HepG2 (cell line): ENCODE measurements around the gene ATG4B. TPM values are rescaled to one million over a fixed set of nuclear protein-coding genes. Genes with fewer than 3 reads are reported as not detected.
A peak's percentile ranks its signal among the peaks of the same experiment; 100 is the strongest.

Source experiments
- AFF4 ChIP-seq: sonication (generic); formaldehyde crosslinking; IDR thresholded peaks from 2 replicates; pipeline ENCODE4 v1.4.0; 2020; ENCODE audit warnings: missing genetic modification reagents
- ATF7-NPFF ChIP-seq: sonication (generic); formaldehyde crosslinking; IDR thresholded peaks from 2 replicates; pipeline ENCODE4 v1.8.1; 2023; ENCODE audit warnings: mild to moderate bottlenecking, low read depth, missing genetic modification reagents, moderate library complexity
- FOXO1 ChIP-seq: sonication (generic); formaldehyde crosslinking; IDR thresholded peaks from 2 replicates; pipeline ENCODE4 v1.4.0; 2020; ENCODE audit warnings: missing genetic modification reagents
- KLF9 ChIP-seq: IDR thresholded peaks from 2 replicates; pipeline ENCODE4 v1.6.1; 2016; ENCODE audit warnings: low read depth
- POGK ChIP-seq: sonication (generic); formaldehyde crosslinking; conservative IDR thresholded peaks from 2 replicates; pipeline ENCODE4 v1.8.0; 2022; ENCODE audit warnings: mild to moderate bottlenecking, moderate library complexity, missing genetic modification reagents
- RBFOX2 ChIP-seq: fragments of 200-400 bp; formaldehyde crosslinking; IDR thresholded peaks from 2 replicates; pipeline ENCODE4 v1.6.1; 2017; ENCODE audit warnings: low read depth, mild to moderate bottlenecking, low read length
- YEATS4 ChIP-seq: sonication (generic); formaldehyde crosslinking; IDR thresholded peaks from 2 replicates; pipeline ENCODE4 v1.4.0; 2020; ENCODE audit warnings: missing genetic modification reagents, borderline replicate concordance
- ZBTB46 ChIP-seq: sonication (generic); formaldehyde crosslinking; IDR thresholded peaks from 2 replicates; pipeline ENCODE4 v1.4.0; 2020; ENCODE audit warnings: mild to moderate bottlenecking, missing genetic modification reagents, borderline replicate concordance
- ZBTB8A ChIP-seq: sonication (generic); formaldehyde crosslinking; IDR thresholded peaks from 2 replicates; pipeline ENCODE4 v1.4.0; 2020; ENCODE audit warnings: mild to moderate bottlenecking, low read depth, missing genetic modification reagents, borderline replicate concordance
- ZNF329 ChIP-seq: sonication (generic); formaldehyde crosslinking; IDR thresholded peaks from 2 replicates; pipeline ENCODE4 v1.9.0; 2021; ENCODE audit warnings: low read depth, mild to moderate bottlenecking, missing genetic modification reagents
- ZNF33B ChIP-seq: sonication (generic); formaldehyde crosslinking; IDR thresholded peaks from 2 replicates; pipeline ENCODE4 v1.5.1; 2020; ENCODE audit warnings: mild to moderate bottlenecking, missing genetic modification reagents
- ZNF432 ChIP-seq: sonication (generic); formaldehyde crosslinking; IDR thresholded peaks from 2 replicates; pipeline ENCODE4 v1.5.0; 2020; ENCODE audit warnings: missing genetic modification reagents, mild to moderate bottlenecking, borderline replicate concordance
- ZNF7 ChIP-seq: IDR thresholded peaks from 2 replicates; pipeline ENCODE4 v1.6.1; 2016; ENCODE audit warnings: missing biosample characterization, missing genetic modification reagents
- ZNF775 ChIP-seq: sonication (generic); formaldehyde crosslinking; IDR thresholded peaks from 2 replicates; pipeline ENCODE4 v1.4.0; 2020; ENCODE audit warnings: missing genetic modification reagents, mild to moderate bottlenecking, moderate library complexity, borderline replicate concordance
- ZNF784 ChIP-seq: sonication (generic); formaldehyde crosslinking; IDR thresholded peaks from 2 replicates; pipeline ENCODE4 v1.5.1; 2020; ENCODE audit warnings: missing genetic modification reagents, mild to moderate bottlenecking, borderline replicate concordance
- polyA plus RNA-seq, 8 experiments: library from polyadenylated mRNA; depleted of rRNA in 3 of 8; stranded (reverse) in 7 of 8; unstranded in 1 of 8; fragments of >200 nt; fragmentation: Illumina TruSeq in 4 of 8; extraction: Trizol in 4 of 8; gene quantifications; 2 replicates each; pipeline versions ENCODE4 v1.2.1 to v1.2.3, GENCODE V29; 2011 to 2016; ENCODE audit warnings: low read depth in 4 of 8, missing spikeins in 1 of 8, mixed read lengths in 1 of 8; ENCODE audit not compliant: insufficient read depth in 1 of 8
- total RNA-seq, 5 experiments: library from RNA; depleted of rRNA; stranded (reverse); fragments of >200 nt; fragmentation: Illumina TruSeq; extraction: Trizol; gene quantifications; 2 replicates each; pipeline ENCODE4 v1.2.3, GENCODE V29; 2016; ENCODE audit warnings: low read depth in 1 of 5
- TF ChIP-seq, protein P1 (sequence below): IDR thresholded peaks from 2 replicates; pipeline ENCODE4 v1.6.1; 2016; ENCODE audit warnings: missing compliant biosample characterization, missing genetic modification reagents, borderline replicate concordance
- TF ChIP-seq, protein P2 (sequence below): sonication (generic); formaldehyde crosslinking; IDR thresholded peaks from 2 replicates; pipeline ENCODE4 v1.4.0; 2020; ENCODE audit warnings: missing genetic modification reagents

The ATG4B gene
- total and polyA plus RNA-seq, 2 of the 13 experiments (the other 11 are each of a cell fraction or from before 2014, with no cell fraction given): 95.5 to 239 TPM

DNA sequence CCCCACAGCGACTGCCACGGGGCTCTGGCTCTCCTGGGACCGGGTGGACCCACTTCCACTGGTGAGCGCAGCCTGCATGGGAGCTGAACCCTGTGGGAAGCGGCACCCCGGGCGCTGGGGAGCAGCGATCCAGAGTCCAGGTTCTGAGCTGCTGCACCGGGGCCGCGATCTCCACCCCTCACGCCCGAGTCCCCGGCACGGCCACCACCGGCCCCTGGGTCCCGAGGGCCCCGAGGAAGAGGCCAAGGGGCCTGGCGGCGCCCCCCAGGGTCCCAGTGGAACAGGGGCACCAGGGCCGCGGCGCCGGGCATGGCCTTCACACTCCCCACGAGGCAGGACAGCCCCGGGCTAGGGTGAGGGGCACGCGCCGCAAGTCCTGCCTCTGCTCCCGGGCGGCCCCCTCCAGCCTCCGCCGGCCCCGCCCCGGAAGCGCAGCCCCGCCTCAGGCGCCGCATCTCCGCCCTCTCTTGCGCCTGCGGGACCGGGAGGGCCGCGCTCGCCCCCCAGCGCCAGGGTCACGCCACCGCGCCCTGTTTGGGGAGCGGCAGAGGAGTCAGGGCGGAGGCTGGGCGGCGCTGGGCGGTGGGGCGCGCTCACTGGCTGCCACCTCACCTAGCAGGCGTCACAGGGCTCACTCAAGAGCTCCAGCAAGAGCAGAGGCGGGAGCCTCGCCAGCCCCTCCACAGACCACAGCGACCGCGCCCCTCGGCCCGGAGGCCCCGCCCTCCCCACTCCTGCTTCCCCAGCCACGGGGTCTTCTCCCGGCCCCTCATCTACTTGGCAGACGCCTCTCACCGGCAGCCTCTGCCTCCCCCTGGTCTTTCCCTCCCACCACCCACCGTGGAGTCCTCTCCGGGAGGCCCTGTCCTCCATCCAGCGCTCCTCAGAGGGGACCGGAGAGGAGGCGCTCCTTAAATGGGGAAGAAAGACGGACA lies 27.4 kb upstream of the ATG4B start (continued):
- 0 out of 2 replicates have a peak, but pooled peaks have one; percentile 1 for TF ChIP-seq ZNF7
- TF ChIP-seq KLF9 (CRISPR knock-in tag): peak; percentile 73; the same call in 1 of the 2 replicates
- TF ChIP-seq FOXO1 (CRISPR knock-in tag): no peak; the same call in none of the 2 replicates
- TF ChIP-seq AFF4 (CRISPR knock-in tag): no peak
- peak; percentile 26 for TF ChIP-seq ZNF33B (CRISPR knock-in tag)
- peak; percentile 89 for TF ChIP-seq POGK (CRISPR knock-in tag)
- TF ChIP-seq ZNF775 (CRISPR knock-in tag): no peak; the same call in 1 of the 2 replicates
- TF ChIP-seq ZBTB46 (CRISPR knock-in tag): no peak
- peak; percentile 83 for TF ChIP-seq YEATS4 (CRISPR knock-in tag)
- peak; percentile 65; the same call in 1 of the 2 replicates for TF ChIP-seq ZBTB8A
- TF ChIP-seq, protein P1, sequence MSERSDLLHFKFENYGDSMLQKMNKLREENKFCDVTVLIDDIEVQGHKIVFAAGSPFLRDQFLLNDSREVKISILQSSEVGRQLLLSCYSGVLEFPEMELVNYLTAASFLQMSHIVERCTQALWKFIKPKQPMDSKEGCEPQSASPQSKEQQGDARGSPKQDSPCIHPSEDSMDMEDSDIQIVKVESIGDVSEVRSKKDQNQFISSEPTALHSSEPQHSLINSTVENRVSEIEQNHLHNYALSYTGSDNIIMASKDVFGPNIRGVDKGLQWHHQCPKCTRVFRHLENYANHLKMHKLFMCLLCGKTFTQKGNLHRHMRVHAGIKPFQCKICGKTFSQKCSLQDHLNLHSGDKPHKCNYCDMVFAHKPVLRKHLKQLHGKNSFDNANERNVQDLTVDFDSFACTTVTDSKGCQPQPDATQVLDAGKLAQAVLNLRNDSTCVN (CRISPR knock-in tag): peak; percentile 49; the same call in 1 of the 2 replicates
- peak; percentile 85 for TF ChIP-seq ATF7-NPFF (CRISPR knock-in tag)
- TF ChIP-seq RBFOX2: peak; percentile 93
- TF ChIP-seq, protein P2, sequence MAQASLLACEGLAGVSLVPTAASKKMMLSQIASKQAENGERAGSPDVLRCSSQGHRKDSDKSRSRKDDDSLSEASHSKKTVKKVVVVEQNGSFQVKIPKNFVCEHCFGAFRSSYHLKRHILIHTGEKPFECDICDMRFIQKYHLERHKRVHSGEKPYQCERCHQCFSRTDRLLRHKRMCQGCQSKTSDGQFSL: no peak; the same call in 1 of the 2 replicates
- peak; percentile 15; the same call in 1 of the 2 replicates for TF ChIP-seq ZNF784 (CRISPR knock-in tag)
- TF ChIP-seq ZNF329: peak; percentile 45
- no peak for TF ChIP-seq ZNF432
